GM12878 (cell line): ENCODE data around the gene PRRX2. TPM values are rescaled to one million over a fixed set of nuclear protein-coding genes. Genes with fewer than 3 reads are reported as not detected.

Experiments used
- ATAC-seq: fragments of 200-7000 bp; cut with Tn5 transposase; 3 replicates; pipeline ENCODE4 v1.9.1; 2020; ENCODE audit warnings: mild to moderate bottlenecking, moderate library complexity
- BruUV-seq: library from RNA; stranded (reverse); fragments of 400-500 nt; replicated peaks from 2 replicates; lab custom pipeline; 2021; lab: Mats Ljungman, UMichigan
- CTCF ChIA-PET: fragments of 300-600 bp; sonication (Branson Sonifier 250); formaldehyde crosslinking; extraction: SDS; loops from one replicate; lab custom pipeline; 2021; ENCODE audit warnings: inconsistent platforms; lab: Yijun Ruan, JAX
- POLR2A ChIA-PET: fragments of 350-600 bp; formaldehyde crosslinking; extraction: SDS; loops from one replicate; lab custom pipeline; 2021; ENCODE audit warnings: inconsistent platforms; lab: Charles Lee
- RAD21 ChIA-PET: fragments of 300-600 bp; sonication (Branson Sonifier 250); formaldehyde crosslinking; loops from one replicate; lab custom pipeline; 2023; ENCODE audit warnings: antibody characterized with exemption; ENCODE audit not compliant: unreplicated experiment; lab: Charles Lee
- SMC1A ChIA-PET: fragments of 300-600 bp; sonication (Branson Sonifier 250); formaldehyde crosslinking; loops from one replicate; lab custom pipeline; 2023; ENCODE audit not compliant: unreplicated experiment, uncharacterized antibody; lab: Charles Lee
- DNase-seq: peaks from one replicate; pipeline ENCODE4 v3.0.0-alpha.2; 2011; ENCODE audit warnings: low read depth, low spot score
- FAIRE-seq: peaks from 3 replicates; lab custom pipeline; 2011; peaks lifted over from hg19 to GRCh38; lab: Jason Lieb, UNC
- H2AFZ ChIP-seq: 2 replicates; pipeline ENCODE4 v1.6.0; 2011; ENCODE audit warnings: low read depth, low read length, control low read depth; ENCODE audit not compliant: control insufficient read depth
- H3K27ac ChIP-seq: 2 replicates; pipeline ENCODE4 v1.5.1; 2011; ENCODE audit warnings: control low read depth; ENCODE audit not compliant: control insufficient read depth, insufficient read depth
- H3K27me3 ChIP-seq, 2 experiments: replicated peaks in 1 of 2; 2 replicates each; pipeline versions ENCODE4 v1.6.0 to v1.6.1; 2011; ENCODE audit warnings: low read length in 1 of 2; ENCODE audit not compliant: control insufficient read depth in 2 of 2, insufficient read depth in 2 of 2
- H3K36me3 ChIP-seq, 2 experiments: 2 replicates each; pipeline ENCODE4 v1.5.1; 2011; ENCODE audit warnings: low read length in 1 of 2; ENCODE audit not compliant: control insufficient read depth in 2 of 2, insufficient read depth in 2 of 2
- H3K4me1 ChIP-seq: 2 replicates; pipeline ENCODE4 v1.6.1; 2011; ENCODE audit warnings: mild to moderate bottlenecking, low read length, moderate library complexity, mixed read lengths; ENCODE audit not compliant: control insufficient read depth, insufficient read depth
- H3K4me2 ChIP-seq: 2 replicates; pipeline ENCODE4 v1.6.0; 2011; ENCODE audit warnings: control low read depth; ENCODE audit not compliant: control insufficient read depth, insufficient read depth
- H3K4me3 ChIP-seq: fragments of 200-600 bp; sonication (generic); 2 replicates; pipeline ENCODE4 v1.5.1; 2016
- H3K79me2 ChIP-seq: 2 replicates; pipeline ENCODE4 v1.6.0; 2011; ENCODE audit warnings: low read length; ENCODE audit not compliant: control insufficient read depth, insufficient read depth
- H3K9ac ChIP-seq: 2 replicates; pipeline ENCODE4 v1.8.0; 2011; ENCODE audit warnings: low read length, control low read depth, mixed read lengths; ENCODE audit not compliant: control insufficient read depth, insufficient read depth
- H3K9me3 ChIP-seq: replicated peaks from 3 replicates; pipeline ENCODE4 v1.5.1; 2011; ENCODE audit warnings: mild to moderate bottlenecking, low read length; ENCODE audit not compliant: control insufficient read depth, insufficient read depth
- H4K20me1 ChIP-seq: 2 replicates; pipeline ENCODE4 v1.6.0; 2011; ENCODE audit not compliant: control insufficient read depth, insufficient read depth
- ASH2L ChIP-seq: fragments of 300-600, 200-600 bp; sonication (generic); IDR thresholded peaks from 2 replicates; pipeline ENCODE4 v1.6.1; 2017; ENCODE audit warnings: low read depth, mild to moderate bottlenecking, borderline replicate concordance
- BACH1 ChIP-seq: fragments of 450-650 bp; IDR thresholded peaks from 2 replicates; pipeline ENCODE4 v1.6.1; 2017; ENCODE audit warnings: mild to moderate bottlenecking, borderline replicate concordance
- CEBPB ChIP-seq, 2 experiments: fragments of 150-350 bp in 1 of 2; IDR thresholded peaks; 2 replicates each; pipeline ENCODE4 v1.6.1; 2012 to 2014; ENCODE audit warnings: low read depth in 2 of 2, low read length in 2 of 2, borderline replicate concordance in 1 of 2, inconsistent platforms in 1 of 2
- EED ChIP-seq: sonication (generic); IDR thresholded peaks from 2 replicates; pipeline ENCODE4 v1.6.1; 2016; ENCODE audit warnings: antibody characterized with exemption, low read depth
- FOS ChIP-seq: IDR thresholded peaks from 3 replicates; pipeline ENCODE4 v1.6.1; 2011; ENCODE audit warnings: borderline replicate concordance; ENCODE audit not compliant: insufficient read length; ENCODE audit errors: extremely low read depth
- HDAC2 ChIP-seq: fragments of 200-600 bp; sonication (generic); IDR thresholded peaks from 2 replicates; pipeline ENCODE4 v1.6.1; 2017
- KLF5 ChIP-seq: fragments of 450-650 bp; IDR thresholded peaks from 2 replicates; pipeline ENCODE4 v1.6.1; 2014; ENCODE audit warnings: mild to moderate bottlenecking; ENCODE audit not compliant: partially characterized antibody
- MAX ChIP-seq: IDR thresholded peaks from 2 replicates; pipeline ENCODE4 v1.6.1; 2012; ENCODE audit warnings: low read depth, low read length, improper control_type of control experiment
- MTA2 ChIP-seq: fragments of 450-650 bp; IDR thresholded peaks from 2 replicates; pipeline ENCODE4 v1.6.1; 2016; ENCODE audit warnings: low read depth, mild to moderate bottlenecking, moderate library complexity
- NBN ChIP-seq: fragments of 450-650 bp; IDR thresholded peaks from 2 replicates; pipeline ENCODE4 v1.6.1; 2016
- NFIC ChIP-seq: IDR thresholded peaks from 2 replicates; pipeline ENCODE4 v1.6.1; 2012; ENCODE audit warnings: low read depth, mild to moderate bottlenecking, inconsistent platforms, low read length, moderate library complexity
- NKRF ChIP-seq: fragments of 450-650 bp; conservative IDR thresholded peaks from 2 replicates; pipeline ENCODE4 v1.6.1; 2017; ENCODE audit warnings: mild to moderate bottlenecking, moderate library complexity
- PAX5 ChIP-seq: IDR thresholded peaks from 2 replicates; pipeline ENCODE4 v1.6.1; 2011; ENCODE audit warnings: low read depth, low read length, borderline replicate concordance
- RELA ChIP-seq: fragments of 450-650 bp; IDR thresholded peaks from 2 replicates; pipeline ENCODE4 v1.8.0; 2014; ENCODE audit warnings: borderline replicate concordance; ENCODE audit not compliant: partially characterized antibody
- SMAD1 ChIP-seq: fragments of 450-650 bp; IDR thresholded peaks from 2 replicates; pipeline ENCODE4 v1.6.1; 2018; ENCODE audit warnings: mild to moderate bottlenecking, low read depth; ENCODE audit not compliant: partially characterized antibody
- SUPT20H ChIP-seq: IDR thresholded peaks from 2 replicates; pipeline ENCODE4 v1.6.1; 2011; ENCODE audit warnings: low read depth, mild to moderate bottlenecking, low read length, moderate library complexity, borderline replicate concordance; ENCODE audit not compliant: control insufficient read depth
- TCF3 ChIP-seq: IDR thresholded peaks from 2 replicates; pipeline ENCODE4 v1.6.1; 2012; ENCODE audit warnings: low read depth, mild to moderate bottlenecking, low read length, borderline replicate concordance; ENCODE audit not compliant: insufficient read depth
- TCF7 ChIP-seq: IDR thresholded peaks from 2 replicates; pipeline ENCODE4 v1.6.1; 2014; ENCODE audit warnings: antibody characterized with exemption, borderline replicate concordance
- USF2 ChIP-seq: IDR thresholded peaks from 2 replicates; pipeline ENCODE4 v1.6.1; 2011; ENCODE audit warnings: low read depth, low read length, improper control_type of control experiment, borderline replicate concordance
- ZSCAN29 ChIP-seq: fragments of 450-650 bp; IDR thresholded peaks from 2 replicates; pipeline ENCODE4 v1.6.1; 2017; ENCODE audit warnings: mild to moderate bottlenecking, moderate library complexity
- WGBS: methylation state at CpG from one replicate; pipeline ENCODE4 v1.1.6; 2016; ENCODE audit warnings: low lambda C conversion rate; ENCODE audit not compliant: insufficient replicate concordance, insufficient coverage; ENCODE audit errors: missing lambda C conversion rate; 5-methylcytosine and 5-hydroxymethylcytosine counted together
- in situ Hi-C: fragments of 300-500 bp; cut with MboI; formaldehyde crosslinking; loops from 9 replicates; pipeline ENCODE4 v1.14.3; 2018; ENCODE audit warnings: mixed read lengths
- intact Hi-C: fragments of 100-400 bp; cut with micrococcal nuclease; formaldehyde crosslinking; loops from one replicate; pipeline ENCODE4 v1.14.2; 2022; ENCODE audit not compliant: unreplicated experiment
- polyA plus RNA-seq, 11 experiments: library from polyadenylated mRNA; depleted of rRNA in 4 of 11; unstranded in 6 of 11; stranded (reverse) in 5 of 11; fragments of >200 nt; fragmentation: Nextera tagmentation in 4 of 11; fragmentation: Illumina TruSeq in 1 of 11; extraction: Ambion mirVana in 4 of 11; extraction: Trizol in 1 of 11; gene quantifications; 1 replicate in 1 of 11; 2 replicates in 10 of 11; pipeline versions ENCODE4 v1.2.1 to v1.2.3, GENCODE V29; 2011 to 2016; ENCODE audit warnings: inconsistent platforms in 2 of 11, missing spikeins in 2 of 11, low read depth in 1 of 11
- total RNA-seq, 4 experiments: library from RNA; depleted of rRNA in 3 of 4; stranded (reverse); fragments of >200 nt in 3 of 4; fragmentation: Illumina TruSeq in 1 of 4; extraction: Trizol in 1 of 4; gene quantifications; 2 replicates each; pipeline versions ENCODE4 v1.2.1 to v1.2.3, GENCODE V29; 2013 to 2021

PRRX2 gene
- total and polyA plus RNA-seq, 10 of the 15 experiments (the other 5 are each of a cell fraction or from before 2014, with no cell fraction given): not detected

- TF ChIP-seq MTA2 (no peak), SMAD1 (no peak), EED (no peak)
Observed at GRCh38 chr9:129724456-129725190, 59.2 kb downstream of the PRRX2 start (continued).

- no peaks in the 10 kb centered on the region for H3K9me3 ChIP-seq
- FAIRE-seq (no peak), ATAC-seq (no peak), DNase-seq (no peak)
- H3K4me2 ChIP-seq: no peak overlapping the region
- no peaks in the 10 kb centered on the region for H3K79me2 ChIP-seq
- intact Hi-C loops: no loop called here
- H3K27ac ChIP-seq: no peak overlapping the region
- ChIA-PET SMC1A (interaction anchor here (0.7 to 1.5 kb wide), 4 partner anchors 12 to 502 kb away, joined by 3 to 6 read pairs (median 5); no protein-coding TSS in a partner anchor), POLR2A (no interaction called here), RAD21 (interaction anchor here (1.2 to 2.0 kb wide), 4 partner anchors 14 to 512 kb away, joined by 4 to 15 read pairs (median 6); no protein-coding TSS in a partner anchor), CTCF (interaction anchor here (1.0 to 5.1 kb wide), 9 partner anchors 13 to 67 kb away, joined by 3 to 45 read pairs (median 4); no protein-coding TSS in a partner anchor)
- H3K9ac ChIP-seq: no peak overlapping the region
- no peak for TF ChIP-seq FOS
- TF ChIP-seq KLF5: no peak
- no peak for TF ChIP-seq MAX
- TF ChIP-seq SUPT20H: no peak
- no peak for TF ChIP-seq ASH2L
- TF ChIP-seq NBN: no peak
- no peak for TF ChIP-seq NKRF
- no peak for TF ChIP-seq NFIC
- TF ChIP-seq TCF7: no peak
- TF ChIP-seq TCF3: no peak
- TF ChIP-seq USF2: no peak
- no peak for TF ChIP-seq BACH1
- TF ChIP-seq RELA: no peak
- TF ChIP-seq ZSCAN29: no peak
- TF ChIP-seq PAX5: no peak
- TF ChIP-seq HDAC2: no peak
- no peak for TF ChIP-seq CEBPB (IDR thresholded peaks at IDR 0.05; ENCODE audit: borderline replicate concordance in 1 of 2, low read depth in 2 of 2, low read length in 2 of 2)
- no peak overlapping the region for H3K4me3 ChIP-seq
- H3K4me1 ChIP-seq: no peaks in the 10 kb centered on the region
- no peaks in the 10 kb centered on the region; a peak in 1 of 4 replicates for H3K27me3 ChIP-seq
- no peaks in the 10 kb centered on the region for H3K36me3 ChIP-seq
- H4K20me1 ChIP-seq: no peaks in the 10 kb centered on the region
- H2AFZ ChIP-seq: no peak overlapping the region
- no TSS peak for BruUV-seq
- 50% methylated on average over 10 of the region's 10 CpGs for WGBS
- in situ Hi-C loops: no loop called here
Observed at GRCh38 chr9:129725795-129726251, 60.4 kb downstream of the PRRX2 start.
